COLO829 (cell line): ENCODE results near the gene SLC35E1.
"Not testable (repeated sequence)": the region's sequence is repeated elsewhere in the genome, so short reads cannot be mapped to it uniquely, and the experiment has no call there.

ENCODE experiments used
- DNase-seq: peaks from one replicate; pipeline ENCODE4 v3.0.0; 2012; ENCODE audit warnings: low spot score

The SLC35E1 gene

GRCh38 chr19:16581971-16582343, 9.7 kb upstream of the SLC35E1 start:
- no peak for DNase-seq

GRCh38 chr19:16581145-16581970, 9.1 kb upstream of the SLC35E1 start:
- no peak for DNase-seq

GRCh38 chr19:16579381-16579780, 7.2 kb upstream of the SLC35E1 start:
- DNase-seq, result no peak

GRCh38 chr19:16577531-16577985, 5.3 kb upstream of the SLC35E1 start:
- DNase-seq, result no peak

- no peak for DNase-seq
Observed at GRCh38 chr19:16576690-16577530, 4.7 kb upstream of the SLC35E1 start.

- DNase-seq, result no peak
Observed at GRCh38 chr19:16575861-16576689, 3.9 kb upstream of the SLC35E1 start.

GRCh38 chr19:16575282-16575681, 3.1 kb upstream of the SLC35E1 start:
- DNase-seq, result no peak

- no peak for DNase-seq
Observed at GRCh38 chr19:16573925-16574324, 1.7 kb upstream of the SLC35E1 start.

GRCh38 chr19:16573296-16573695, 1.1 kb upstream of the SLC35E1 start:
- DNase-seq, result no peak

GRCh38 chr19:16571822-16572331, 338 bp downstream of the SLC35E1 start:
- DNase-seq, result no peak

- no peak for DNase-seq
Observed at GRCh38 chr19:16571283-16571682, 932 bp downstream of the SLC35E1 start.

- no peak for DNase-seq
Observed at GRCh38 chr19:16569609-16570320, 2.5 kb downstream of the SLC35E1 start.

- no peak for DNase-seq
Observed at GRCh38 chr19:16566702-16567101, 5.5 kb downstream of the SLC35E1 start.

- no peak for DNase-seq
Observed at GRCh38 chr19:16566161-16566560, 6.1 kb downstream of the SLC35E1 start.

GRCh38 chr19:16564842-16565241, 7.4 kb downstream of the SLC35E1 start:
- DNase-seq, result no peak

GRCh38 chr19:16562608-16563025, 9.6 kb downstream of the SLC35E1 start:
- DNase-seq, result no peak

GRCh38 chr19:16561382-16561781, 10.8 kb downstream of the SLC35E1 start:
- DNase-seq, result no peak

- no peak for DNase-seq
Observed at GRCh38 chr19:16559780-16560276, 12.4 kb downstream of the SLC35E1 start.

GRCh38 chr19:16554776-16555175, 17.4 kb downstream of the SLC35E1 start:
- no peak for DNase-seq

GRCh38 chr19:16551902-16552301, 20.3 kb downstream of the SLC35E1 start:
- DNase-seq, result not testable (repeated sequence)

- DNase-seq, result no peak
Observed at GRCh38 chr19:16548956-16549355, 23.3 kb downstream of the SLC35E1 start.
